ENCODE data around the gene HIP1. TPM values are rescaled to one million over a fixed set of nuclear protein-coding genes. Genes with fewer than 3 reads are reported as not detected.

Gene HIP1
- polyA plus RNA-seq, 1 of the 3 experiments (the other 2 are of a cell fraction), result 11.3 TPM

DNA sequence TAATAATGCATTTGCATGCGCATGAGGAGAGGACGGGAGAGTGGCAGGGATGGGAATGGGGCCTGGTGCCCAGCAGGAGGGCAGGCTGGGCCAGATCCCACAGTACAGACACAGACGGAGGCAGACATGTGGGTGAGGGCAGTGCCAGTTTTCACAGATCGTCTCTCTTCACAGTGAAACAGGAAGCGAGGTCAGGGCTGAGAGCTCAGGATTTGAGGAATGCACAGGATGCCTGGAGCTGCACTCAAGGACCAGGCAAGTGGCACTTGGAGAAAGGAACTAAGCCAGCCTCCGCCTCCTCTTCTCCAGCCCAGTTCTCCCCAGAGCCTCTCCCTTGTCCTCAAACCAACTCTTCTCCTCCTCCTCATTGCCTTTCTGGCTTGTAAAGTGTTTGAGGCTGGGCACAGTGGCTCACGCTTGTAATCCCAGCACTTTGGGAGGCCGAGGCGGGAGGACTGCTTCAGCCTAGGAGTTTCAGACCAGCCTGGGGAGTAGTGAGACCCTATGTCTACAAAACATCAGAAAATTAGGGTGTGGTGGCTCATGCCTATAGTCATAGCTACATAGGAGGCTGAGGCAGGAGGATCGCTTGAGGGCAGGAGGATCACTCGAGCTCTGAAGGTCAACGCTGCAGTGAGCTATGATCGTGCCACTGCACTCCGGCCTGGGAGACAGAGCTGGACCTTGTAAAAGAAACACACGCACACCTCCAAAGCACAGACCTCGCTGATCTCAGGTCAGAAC is 115.2 kb downstream of the HIP1 start (continued):
- TF ChIP-seq TAF1 (IDR thresholded peaks at IDR 0.05; ENCODE audit: borderline replicate concordance, low read depth, low read length), result no peak
- no peak for TF ChIP-seq TCF12 (IDR thresholded peaks at IDR 0.05)
- no peak for TF ChIP-seq CHD2 (IDR thresholded peaks at IDR 0.05; ENCODE audit: low read length, partially characterized antibody)

DNA sequence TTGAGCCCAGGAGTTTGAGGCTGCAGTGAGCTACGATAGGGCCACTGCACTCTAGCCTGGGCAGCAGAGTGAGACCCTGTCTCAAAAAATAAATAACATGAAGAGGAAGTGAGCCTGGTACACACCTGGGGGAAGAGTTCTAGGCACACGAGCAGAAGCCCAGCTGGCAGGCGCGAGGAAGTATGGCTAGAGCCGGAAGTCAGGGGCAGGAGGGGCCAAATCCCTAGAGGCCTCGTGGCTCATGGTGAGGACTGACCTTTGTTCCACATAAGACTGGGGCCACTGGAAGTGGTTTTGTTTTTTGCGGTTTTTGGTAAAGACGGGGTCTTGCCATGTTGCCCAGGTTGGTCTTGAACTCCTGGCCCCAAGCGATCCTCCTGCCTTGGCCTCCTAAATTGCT is 117.6 kb downstream of the HIP1 start:
- ChIA-PET POLR2A (no interaction called here), CTCF (interaction anchor here (1.7 kb wide), 1 partner anchor 13 kb away, joined by 4 read pairs; no protein-coding TSS in a partner anchor)
- Histone ChIP-seq H4K20me1 (ENCODE audit: insufficient read depth) (no peaks in the 10 kb centered on the region), H3K27me3 (ENCODE audit: insufficient read depth) (no peaks in the 10 kb centered on the region), H3K9me2 (no peaks in the 10 kb centered on the region), H2AFZ (ENCODE audit: low read depth) (no peak overlapping the region), H3K4me2 (no peak overlapping the region), H3K79me2 (ENCODE audit: insufficient read depth) (no peaks in the 10 kb centered on the region), H3K9me3 (no peaks in the 10 kb centered on the region), H3F3A (replicated peaks; ENCODE audit: insufficient read depth) (no peaks in the 10 kb centered on the region), H3K36me3 (replicated peaks in 1 of 2; ENCODE audit: control insufficient read depth in 1 of 2, insufficient read depth in 2 of 2, low read length in 1 of 2) (no peaks in the 10 kb centered on the region), H3K4me3 (ENCODE audit: low read depth in 2 of 2, low read length in 1 of 2) (no peak overlapping the region), H3K27ac (ENCODE audit: low read depth in 2 of 2, low read length in 1 of 2) (no peak overlapping the region), H3K4me1 (ENCODE audit: control insufficient read depth in 1 of 2, insufficient read depth in 2 of 2, low read depth in 1 of 2, low read length in 1 of 2) (peaks cover 0 to 5% of the 10 kb centered on the region in 2 experiments; a peak in 1 of 4 replicates), H3K9ac (no peak overlapping the region)
- no peak for TF ChIP-seq USF2 (IDR thresholded peaks at IDR 0.05; ENCODE audit: borderline replicate concordance, low read depth, low read length)
- 93% methylated on average over 9 of the region's 9 CpGs for WGBS (ENCODE audit: low lambda C conversion rate)
- DNase-seq, result no peak

DNA sequence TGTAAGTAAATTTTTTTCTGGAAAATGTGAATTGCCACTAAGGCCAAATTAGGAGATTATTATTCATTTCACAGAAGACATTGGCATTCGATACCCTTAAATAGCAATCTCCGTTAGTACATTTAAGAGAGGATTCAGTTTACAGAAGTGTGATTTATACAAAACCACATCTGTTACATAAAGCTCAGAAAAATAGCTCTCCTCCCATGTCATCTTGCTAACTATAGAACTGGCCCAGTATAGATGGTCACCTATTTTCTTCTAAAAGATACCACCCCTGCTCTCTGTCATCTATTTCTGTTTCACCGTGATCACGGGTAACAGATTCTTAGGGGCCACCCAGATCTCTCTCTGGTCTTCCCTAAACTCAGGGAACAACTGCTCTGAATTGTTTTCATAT is 119.1 kb downstream of the HIP1 start:
- WGBS (ENCODE audit: low lambda C conversion rate), result 97% methylated on average over 4 of the region's 4 CpGs
- no peaks in the 10 kb centered on the region for H3F3A ChIP-seq (replicated peaks; ENCODE audit: insufficient read depth)
- peaks cover 0 to 5% of the 10 kb centered on the region in 2 experiments; a peak in 1 of 4 replicates for H3K4me1 ChIP-seq (ENCODE audit: control insufficient read depth in 1 of 2, insufficient read depth in 2 of 2, low read depth in 1 of 2, low read length in 1 of 2)
- H3K9ac ChIP-seq, result no peak overlapping the region
- no peak overlapping the region for H3K27ac ChIP-seq (ENCODE audit: low read depth in 2 of 2, low read length in 1 of 2)
- H3K4me2 ChIP-seq, result no peak overlapping the region
- TF ChIP-seq MEF2A (IDR thresholded peaks at IDR 0.05; ENCODE audit: borderline replicate concordance, low read depth) (no peak), POLR2AphosphoS5 (IDR thresholded peaks at IDR 0.05; ENCODE audit: low read depth, low read length) (no peak), CHD2 (IDR thresholded peaks at IDR 0.05; ENCODE audit: low read length, partially characterized antibody) (no peak), SIN3A (IDR thresholded peaks at IDR 0.05; ENCODE audit: borderline replicate concordance, low read depth, low read length) (no peak), RFX5 (IDR thresholded peaks at IDR 0.05; ENCODE audit: low read length) (no peak), USF2 (IDR thresholded peaks at IDR 0.05; ENCODE audit: borderline replicate concordance, low read depth, low read length) (no peak), JUND (IDR thresholded peaks at IDR 0.05) (no peak), EZH2phosphoT487 (IDR thresholded peaks at IDR 0.05; ENCODE audit: borderline replicate concordance, low read depth) (no peak), MXI1 (IDR thresholded peaks at IDR 0.05; ENCODE audit: low read depth, low read length) (no peak), TCF12 (IDR thresholded peaks at IDR 0.05) (no peak), YY1 (IDR thresholded peaks at IDR 0.05; ENCODE audit: low read depth) (no peak)
- TF ChIP-seq, protein P1, sequence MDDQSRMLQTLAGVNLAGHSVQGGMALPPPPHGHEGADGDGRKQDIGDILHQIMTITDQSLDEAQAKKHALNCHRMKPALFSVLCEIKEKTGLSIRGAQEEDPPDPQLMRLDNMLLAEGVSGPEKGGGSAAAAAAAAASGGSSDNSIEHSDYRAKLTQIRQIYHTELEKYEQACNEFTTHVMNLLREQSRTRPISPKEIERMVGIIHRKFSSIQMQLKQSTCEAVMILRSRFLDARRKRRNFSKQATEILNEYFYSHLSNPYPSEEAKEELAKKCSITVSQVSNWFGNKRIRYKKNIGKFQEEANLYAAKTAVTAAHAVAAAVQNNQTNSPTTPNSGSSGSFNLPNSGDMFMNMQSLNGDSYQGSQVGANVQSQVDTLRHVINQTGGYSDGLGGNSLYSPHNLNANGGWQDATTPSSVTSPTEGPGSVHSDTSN (IDR thresholded peaks at IDR 0.05), result no peak
- TF ChIP-seq, protein P2, sequence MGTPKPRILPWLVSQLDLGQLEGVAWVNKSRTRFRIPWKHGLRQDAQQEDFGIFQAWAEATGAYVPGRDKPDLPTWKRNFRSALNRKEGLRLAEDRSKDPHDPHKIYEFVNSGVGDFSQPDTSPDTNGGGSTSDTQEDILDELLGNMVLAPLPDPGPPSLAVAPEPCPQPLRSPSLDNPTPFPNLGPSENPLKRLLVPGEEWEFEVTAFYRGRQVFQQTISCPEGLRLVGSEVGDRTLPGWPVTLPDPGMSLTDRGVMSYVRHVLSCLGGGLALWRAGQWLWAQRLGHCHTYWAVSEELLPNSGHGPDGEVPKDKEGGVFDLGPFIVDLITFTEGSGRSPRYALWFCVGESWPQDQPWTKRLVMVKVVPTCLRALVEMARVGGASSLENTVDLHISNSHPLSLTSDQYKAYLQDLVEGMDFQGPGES (IDR thresholded peaks at IDR 0.05; ENCODE audit: low read depth, low read length), result no peak
- TF ChIP-seq, protein P3, sequence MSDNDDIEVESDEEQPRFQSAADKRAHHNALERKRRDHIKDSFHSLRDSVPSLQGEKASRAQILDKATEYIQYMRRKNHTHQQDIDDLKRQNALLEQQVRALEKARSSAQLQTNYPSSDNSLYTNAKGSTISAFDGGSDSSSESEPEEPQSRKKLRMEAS (IDR thresholded peaks at IDR 0.05; ENCODE audit: low read depth), result no peak
- CTCF ChIA-PET, result interaction anchor here (1.1 to 1.2 kb wide), 3 partner anchors 11 to 23 kb away, joined by 3 to 5 read pairs (median 4); no protein-coding TSS in a partner anchor
- H3K9me3 ChIP-seq, result no peaks in the 10 kb centered on the region
- H3K79me2 ChIP-seq (ENCODE audit: insufficient read depth), result no peaks in the 10 kb centered on the region
- no peaks in the 10 kb centered on the region for H3K27me3 ChIP-seq (ENCODE audit: insufficient read depth)
- no peak for DNase-seq
- H3K4me3 ChIP-seq (ENCODE audit: low read depth in 2 of 2, low read length in 1 of 2), result no peak overlapping the region
- H3K36me3 ChIP-seq (replicated peaks in 1 of 2; ENCODE audit: control insufficient read depth in 1 of 2, insufficient read depth in 2 of 2, low read length in 1 of 2), result no peaks in the 10 kb centered on the region
- no peaks in the 10 kb centered on the region for H4K20me1 ChIP-seq (ENCODE audit: insufficient read depth)
- no peak overlapping the region for H2AFZ ChIP-seq (ENCODE audit: low read depth)
- POLR2A ChIA-PET, result no interaction called here
- H3K9me2 ChIP-seq, result no peaks in the 10 kb centered on the region
